D721Med (cell line): ENCODE results near the gene WARS2.
"Not testable (repeated sequence)": the region's sequence is repeated elsewhere in the genome, so short reads cannot be mapped to it uniquely, and the experiment has no call there.

Source experiments
- DNase-seq: peaks from one replicate; pipeline ENCODE4 v3.0.0; 2011; ENCODE audit warnings: low spot score; ENCODE audit not compliant: insufficient read length
- FAIRE-seq: peaks from 2 replicates; lab custom pipeline; 2011; peaks lifted over from hg19 to GRCh38; lab: Jason Lieb, UNC
- TF ChIP-seq, protein P1 (sequence below): IDR thresholded peaks from 2 replicates; pipeline ENCODE4 v1.5.1; 2012; ENCODE audit warnings: mild to moderate bottlenecking, control low read depth; ENCODE audit not compliant: insufficient read depth; ENCODE audit errors: missing control alignments

The WARS2 gene

GRCh38 chr1:119140177-119141019 lies at the start of gene WARS2:
TSS of gene WARS2 (minus strand) at chr1:119140653. CDS start at chr1:119140644, 9 bp downstream.
- DNase-seq: peak; percentile 23
- FAIRE-seq: no peak
- TF ChIP-seq, protein P1, sequence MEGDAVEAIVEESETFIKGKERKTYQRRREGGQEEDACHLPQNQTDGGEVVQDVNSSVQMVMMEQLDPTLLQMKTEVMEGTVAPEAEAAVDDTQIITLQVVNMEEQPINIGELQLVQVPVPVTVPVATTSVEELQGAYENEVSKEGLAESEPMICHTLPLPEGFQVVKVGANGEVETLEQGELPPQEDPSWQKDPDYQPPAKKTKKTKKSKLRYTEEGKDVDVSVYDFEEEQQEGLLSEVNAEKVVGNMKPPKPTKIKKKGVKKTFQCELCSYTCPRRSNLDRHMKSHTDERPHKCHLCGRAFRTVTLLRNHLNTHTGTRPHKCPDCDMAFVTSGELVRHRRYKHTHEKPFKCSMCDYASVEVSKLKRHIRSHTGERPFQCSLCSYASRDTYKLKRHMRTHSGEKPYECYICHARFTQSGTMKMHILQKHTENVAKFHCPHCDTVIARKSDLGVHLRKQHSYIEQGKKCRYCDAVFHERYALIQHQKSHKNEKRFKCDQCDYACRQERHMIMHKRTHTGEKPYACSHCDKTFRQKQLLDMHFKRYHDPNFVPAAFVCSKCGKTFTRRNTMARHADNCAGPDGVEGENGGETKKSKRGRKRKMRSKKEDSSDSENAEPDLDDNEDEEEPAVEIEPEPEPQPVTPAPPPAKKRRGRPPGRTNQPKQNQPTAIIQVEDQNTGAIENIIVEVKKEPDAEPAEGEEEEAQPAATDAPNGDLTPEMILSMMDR: no peak

GRCh38 chr1:119188926-119189325 lies 48.5 kb upstream of the WARS2 start:
- TF ChIP-seq, protein P1: no peak
- no peak for FAIRE-seq
- DNase-seq: no peak

GRCh38 chr1:119187416-119187815 lies 47.0 kb upstream of the WARS2 start:
- FAIRE-seq: no peak
- TF ChIP-seq, protein P1: no peak
- no peak for DNase-seq

- FAIRE-seq (no peak), DNase-seq (no peak)
- TF ChIP-seq, protein P1: no peak
Measured at GRCh38 chr1:119186471-119186870, 46.0 kb upstream of the WARS2 start.

DNA sequence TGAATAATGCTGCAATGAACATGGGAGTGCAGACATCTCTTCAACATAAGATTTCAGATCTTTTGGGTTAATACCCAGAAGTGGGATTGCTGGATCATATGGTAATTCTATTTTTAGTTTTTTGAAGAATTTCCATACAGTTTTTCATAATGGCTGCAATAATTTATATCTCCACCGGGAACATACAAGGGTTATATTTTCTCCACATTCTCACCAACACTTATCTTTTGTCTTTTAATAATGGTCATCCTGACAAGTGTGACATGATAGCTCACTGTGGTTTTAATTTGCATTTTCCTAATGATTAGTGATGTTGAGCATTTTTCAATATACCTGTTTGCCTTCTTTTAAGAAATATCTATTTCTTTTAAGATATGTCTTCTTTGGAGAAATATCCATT lies 44.5 kb upstream of the WARS2 start:
- no peak for DNase-seq
- TF ChIP-seq, protein P1: no peak
- no peak for FAIRE-seq

GRCh38 chr1:119181218-119181617 lies 40.8 kb upstream of the WARS2 start:
- TF ChIP-seq, protein P1: no peak
- no peak for FAIRE-seq
- DNase-seq: no peak

- DNase-seq (no peak), FAIRE-seq (no peak)
- TF ChIP-seq, protein P1: no peak
Measured at GRCh38 chr1:119179051-119179450, 38.6 kb upstream of the WARS2 start.

DNA sequence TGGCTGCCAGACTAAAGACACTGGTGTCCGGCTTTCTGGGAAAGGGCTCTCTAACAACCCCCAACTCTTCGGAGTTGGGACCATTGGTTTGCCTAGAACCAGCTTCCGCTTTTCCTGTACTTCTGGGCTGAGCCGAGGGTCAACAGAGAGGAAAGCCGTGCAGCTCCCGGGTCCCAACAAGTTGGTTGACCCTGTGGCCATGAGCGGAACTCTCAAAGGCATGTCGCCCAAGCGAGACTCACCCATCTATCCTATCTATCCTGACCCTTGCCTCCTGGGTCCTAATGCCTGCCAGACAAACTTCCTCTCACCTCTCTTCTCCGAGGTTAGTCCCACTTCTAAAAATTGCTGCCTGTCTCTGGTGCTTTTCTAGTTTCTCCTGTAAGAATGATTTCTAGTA lies 32.5 kb upstream of the WARS2 start:
- not testable (repeated sequence) for DNase-seq, FAIRE-seq

GRCh38 chr1:119171381-119172010 lies 31.0 kb upstream of the WARS2 start:
- FAIRE-seq, DNase-seq: not testable (repeated sequence)
